Measurements from ENCODE around the gene KLK2. TPM values are rescaled to one million over a fixed set of nuclear protein-coding genes. Genes with fewer than 3 reads are reported as not detected.

Gene KLK2
- total RNA-seq, 1 experiment from 2014 or later, result not detected

DNA sequence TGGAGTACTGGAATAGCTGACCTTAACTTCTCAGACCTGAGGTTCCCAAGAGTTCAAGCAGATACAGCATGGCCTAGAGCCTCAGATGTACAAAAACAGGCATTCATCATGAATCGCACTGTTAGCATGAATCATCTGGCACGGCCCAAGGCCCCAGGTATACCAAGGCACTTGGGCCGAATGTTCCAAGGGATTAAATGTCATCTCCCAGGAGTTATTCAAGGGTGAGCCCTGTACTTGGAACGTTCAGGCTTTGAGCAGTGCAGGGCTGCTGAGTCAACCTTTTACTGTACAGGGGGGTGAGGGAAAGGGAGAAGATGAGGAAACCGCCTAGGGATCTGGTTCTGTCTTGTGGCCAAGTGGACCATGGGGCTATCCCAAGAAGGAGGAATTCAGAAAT, 12.2 kb upstream of the KLK2 start:
- no peak overlapping the region for H3K4me3 ChIP-seq
- 0 out of 2 replicates have a peak, but pooled peaks cover 2% of the 10 kb centered on the region for H3K27me3 ChIP-seq (replicated peaks)
- no peaks in the 10 kb centered on the region for H3K36me3 ChIP-seq
- no peak for DNase-seq (ENCODE audit: low read depth in 1 of 2, low spot score in 2 of 2)
- H3K27ac ChIP-seq, result no peak overlapping the region
- no peaks in the 10 kb centered on the region for H3K9me3 ChIP-seq (replicated peaks)
- no peaks in the 10 kb centered on the region for H3K4me1 ChIP-seq (replicated peaks)

DNA sequence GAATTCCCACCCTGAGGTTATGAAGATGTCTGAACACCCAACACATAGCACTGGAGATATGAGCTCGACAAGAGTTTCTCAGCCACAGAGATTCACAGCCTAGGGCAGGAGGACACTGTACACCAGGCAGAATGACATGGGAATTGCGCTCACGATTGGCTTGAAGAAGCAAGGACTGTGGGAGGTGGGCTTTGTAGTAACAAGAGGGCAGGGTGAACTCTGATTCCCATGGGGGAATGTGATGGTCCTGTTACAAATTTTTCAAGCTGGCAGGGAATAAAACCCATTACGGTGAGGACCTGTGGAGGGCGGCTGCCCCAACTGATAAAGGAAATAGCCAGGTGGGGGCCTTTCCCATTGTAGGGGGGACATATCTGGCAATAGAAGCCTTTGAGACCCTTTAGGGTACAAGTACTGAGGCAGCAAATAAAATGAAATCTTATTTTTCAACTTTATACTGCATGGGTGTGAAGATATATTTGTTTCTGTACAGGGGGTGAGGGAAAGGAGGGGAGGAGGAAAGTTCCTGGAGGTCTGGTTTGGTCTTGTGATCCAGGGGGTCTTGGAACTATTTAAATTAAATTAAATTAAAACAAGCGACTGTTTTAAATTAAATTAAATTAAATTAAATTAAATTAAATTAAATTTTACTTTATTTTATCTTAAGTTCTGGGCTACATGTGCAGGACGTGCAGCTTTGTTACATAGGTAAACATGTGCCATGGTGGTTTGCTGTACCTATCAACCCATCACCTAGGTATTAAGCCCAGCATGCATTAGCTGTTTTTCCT, 11.5 kb upstream of the KLK2 start:
- Histone ChIP-seq H3K4me3 (no peak overlapping the region), H3K4me1 (replicated peaks) (no peaks in the 10 kb centered on the region), H3K27me3 (replicated peaks) (0 out of 2 replicates have a peak, but pooled peaks cover 4% of the 10 kb centered on the region), H3K9me3 (replicated peaks) (no peaks in the 10 kb centered on the region), H3K36me3 (no peaks in the 10 kb centered on the region), H3K27ac (no peak overlapping the region)
- DNase-seq (ENCODE audit: low read depth in 1 of 2, low spot score in 2 of 2), result no peak

DNA sequence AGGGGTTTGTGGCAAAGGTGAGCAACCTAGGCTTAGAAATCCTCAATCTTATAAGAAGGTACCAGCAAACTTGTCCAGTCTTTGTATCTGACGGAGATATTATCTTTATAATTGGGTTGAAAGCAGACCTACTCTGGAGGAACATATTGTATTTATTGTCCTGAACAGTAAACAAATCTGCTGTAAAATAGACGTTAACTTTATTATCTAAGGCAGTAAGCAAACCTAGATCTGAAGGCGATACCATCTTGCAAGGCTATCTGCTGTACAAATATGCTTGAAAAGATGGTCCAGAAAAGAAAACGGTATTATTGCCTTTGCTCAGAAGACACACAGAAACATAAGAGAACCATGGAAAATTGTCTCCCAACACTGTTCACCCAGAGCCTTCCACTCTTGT, 3.8 kb upstream of the KLK2 start:
- Histone ChIP-seq H3K36me3 (no peaks in the 10 kb centered on the region), H3K27ac (no peak overlapping the region), H3K4me3 (no peak overlapping the region), H3K4me1 (replicated peaks) (no peaks in the 10 kb centered on the region), H3K27me3 (replicated peaks) (peaks cover 10% of the 10 kb centered on the region), H3K9me3 (replicated peaks) (no peaks in the 10 kb centered on the region)
- no peak for DNase-seq (ENCODE audit: low read depth in 1 of 2, low spot score in 2 of 2)

DNA sequence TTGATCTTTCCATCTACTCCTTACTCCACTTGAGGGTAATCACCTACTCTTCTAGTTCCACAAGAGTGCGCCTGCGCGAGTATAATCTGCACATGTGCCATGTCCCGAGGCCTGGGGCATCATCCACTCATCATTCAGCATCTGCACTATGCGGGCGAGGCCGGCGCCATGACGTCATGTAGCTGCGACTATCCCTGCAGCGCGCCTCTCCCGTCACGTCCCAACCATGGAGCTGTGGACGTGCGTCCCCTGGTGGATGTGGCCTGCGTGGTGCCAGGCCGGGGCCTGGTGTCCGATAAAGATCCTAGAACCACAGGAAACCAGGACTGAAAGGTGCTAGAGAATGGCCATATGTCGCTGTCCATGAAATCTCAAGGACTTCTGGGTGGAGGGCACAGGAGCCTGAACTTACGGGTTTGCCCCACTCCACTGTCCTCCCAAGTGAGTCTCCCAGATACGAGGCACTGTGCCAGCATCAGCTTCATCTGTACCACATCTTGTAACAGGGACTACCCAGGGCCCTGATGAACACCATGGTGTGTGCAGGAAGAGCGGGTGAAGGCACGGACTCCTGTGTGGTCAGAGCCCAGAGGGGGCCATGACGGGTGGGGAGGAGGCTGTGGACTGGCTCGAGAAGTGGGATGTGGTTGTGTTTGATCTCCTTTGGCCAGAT, 2.7 kb upstream of the KLK2 start:
- H3K4me1 ChIP-seq (replicated peaks), result no peaks in the 10 kb centered on the region
- no peak for DNase-seq (ENCODE audit: low read depth in 1 of 2, low spot score in 2 of 2)
- H3K9me3 ChIP-seq (replicated peaks), result no peaks in the 10 kb centered on the region
- no peak overlapping the region for H3K27ac ChIP-seq
- peaks cover 18% of the 10 kb centered on the region for H3K27me3 ChIP-seq (replicated peaks)
- H3K4me3 ChIP-seq, result no peak overlapping the region
- H3K36me3 ChIP-seq, result no peaks in the 10 kb centered on the region

DNA sequence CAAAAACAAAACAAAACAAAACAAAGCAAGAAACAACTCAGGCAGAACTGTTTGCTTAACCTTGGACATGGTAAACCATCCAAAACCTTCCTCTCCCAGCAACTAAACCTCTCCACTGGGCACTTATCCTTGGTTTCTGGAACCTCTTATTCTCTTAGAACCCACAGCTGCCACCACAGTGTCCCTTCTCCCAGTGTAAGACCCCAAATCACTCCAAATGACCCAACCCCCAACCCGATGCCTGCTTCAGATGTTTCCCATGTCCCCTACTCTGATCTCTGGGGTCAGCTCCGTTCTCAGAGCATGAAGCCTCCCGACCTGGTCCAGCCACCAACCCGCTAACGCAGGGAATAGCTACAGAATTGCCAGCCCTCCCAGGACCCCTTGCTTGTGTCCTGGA, 972 bp downstream of the KLK2 start:
- no peaks in the 10 kb centered on the region for H3K36me3 ChIP-seq
- H3K9me3 ChIP-seq (replicated peaks), result no peaks in the 10 kb centered on the region
- DNase-seq (ENCODE audit: low read depth in 1 of 2, low spot score in 2 of 2), result no peak
- H3K27me3 ChIP-seq (replicated peaks), result peaks cover 23% of the 10 kb centered on the region
- H3K4me1 ChIP-seq (replicated peaks), result no peaks in the 10 kb centered on the region
- H3K27ac ChIP-seq, result no peak overlapping the region
- H3K4me3 ChIP-seq, result no peak overlapping the region

DNA sequence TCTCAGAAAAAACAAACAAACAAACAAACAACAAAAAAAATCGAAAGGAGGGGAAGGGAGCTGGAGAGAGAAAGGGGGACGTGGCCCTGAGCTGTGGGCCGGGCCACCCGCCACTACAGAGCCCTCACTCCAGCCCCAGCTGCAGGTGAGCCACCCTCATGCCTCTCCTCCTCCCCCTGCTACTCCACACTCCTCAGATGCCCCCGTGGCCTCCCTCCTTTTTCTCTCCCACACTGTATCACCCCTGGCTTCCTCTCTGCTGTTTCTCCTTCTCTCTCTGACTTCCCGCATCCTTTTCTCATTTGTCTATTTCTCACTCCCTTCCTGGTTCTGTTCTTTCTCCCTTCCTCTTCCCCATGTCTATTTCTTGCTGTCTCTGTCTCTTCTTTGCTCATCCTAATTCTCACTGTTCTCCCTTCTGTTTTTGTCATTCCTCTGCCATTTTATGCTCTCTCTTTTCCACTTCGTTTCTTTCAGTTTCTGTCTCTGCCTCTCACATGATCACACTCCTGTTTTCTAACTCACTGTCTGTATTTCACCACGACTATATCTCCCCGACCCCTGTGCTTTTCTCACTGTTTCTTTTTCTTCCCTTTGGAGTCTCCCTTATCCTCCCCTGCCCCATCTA, 2.7 kb downstream of the KLK2 start:
- no peak overlapping the region for H3K27ac ChIP-seq
- H3K36me3 ChIP-seq, result no peaks in the 10 kb centered on the region
- H3K4me1 ChIP-seq (replicated peaks), result no peaks in the 10 kb centered on the region
- H3K4me3 ChIP-seq, result no peak overlapping the region
- peaks cover 23% of the 10 kb centered on the region for H3K27me3 ChIP-seq (replicated peaks)
- DNase-seq (ENCODE audit: low read depth in 1 of 2, low spot score in 2 of 2), result no peak
- H3K9me3 ChIP-seq (replicated peaks), result no peaks in the 10 kb centered on the region

DNA sequence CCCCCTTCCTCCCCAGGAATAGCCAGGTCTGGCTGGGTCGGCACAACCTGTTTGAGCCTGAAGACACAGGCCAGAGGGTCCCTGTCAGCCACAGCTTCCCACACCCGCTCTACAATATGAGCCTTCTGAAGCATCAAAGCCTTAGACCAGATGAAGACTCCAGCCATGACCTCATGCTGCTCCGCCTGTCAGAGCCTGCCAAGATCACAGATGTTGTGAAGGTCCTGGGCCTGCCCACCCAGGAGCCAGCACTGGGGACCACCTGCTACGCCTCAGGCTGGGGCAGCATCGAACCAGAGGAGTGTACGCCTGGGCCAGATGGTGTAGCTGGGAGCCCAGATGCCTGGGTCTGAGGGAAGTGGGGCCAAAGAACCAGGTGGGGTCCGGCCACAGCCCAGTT, 3.2 kb downstream of the KLK2 start:
- H3K36me3 ChIP-seq, result no peaks in the 10 kb centered on the region
- no peaks in the 10 kb centered on the region for H3K9me3 ChIP-seq (replicated peaks)
- H3K27ac ChIP-seq, result no peak overlapping the region
- H3K27me3 ChIP-seq (replicated peaks), result peaks cover 23% of the 10 kb centered on the region
- H3K4me3 ChIP-seq, result no peak overlapping the region
- DNase-seq (ENCODE audit: low read depth in 1 of 2, low spot score in 2 of 2), result no peak
- no peaks in the 10 kb centered on the region for H3K4me1 ChIP-seq (replicated peaks)

DNA sequence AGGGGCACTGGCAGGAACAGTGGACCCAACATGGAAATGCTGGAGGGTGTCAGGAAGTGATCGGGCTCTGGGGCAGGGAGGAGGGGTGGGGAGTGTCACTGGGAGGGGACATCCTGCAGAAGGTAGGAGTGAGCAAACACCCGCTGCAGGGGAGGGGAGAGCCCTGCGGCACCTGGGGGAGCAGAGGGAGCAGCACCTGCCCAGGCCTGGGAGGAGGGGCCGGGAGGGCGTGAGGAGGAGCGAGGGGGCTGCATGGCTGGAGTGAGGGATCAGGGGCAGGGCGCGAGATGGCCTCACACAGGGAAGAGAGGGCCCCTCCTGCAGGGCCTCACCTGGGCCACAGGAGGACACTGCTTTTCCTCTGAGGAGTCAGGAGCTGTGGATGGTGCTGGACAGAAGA, 4.1 kb downstream of the KLK2 start:
- DNase-seq (ENCODE audit: low read depth in 1 of 2, low spot score in 2 of 2), result no peak
- no peaks in the 10 kb centered on the region for H3K36me3 ChIP-seq
- H3K4me1 ChIP-seq (replicated peaks), result no peaks in the 10 kb centered on the region
- H3K27ac ChIP-seq, result no peak overlapping the region
- peaks cover 23% of the 10 kb centered on the region for H3K27me3 ChIP-seq (replicated peaks)
- no peak overlapping the region for H3K4me3 ChIP-seq
- H3K9me3 ChIP-seq (replicated peaks), result no peaks in the 10 kb centered on the region

DNA sequence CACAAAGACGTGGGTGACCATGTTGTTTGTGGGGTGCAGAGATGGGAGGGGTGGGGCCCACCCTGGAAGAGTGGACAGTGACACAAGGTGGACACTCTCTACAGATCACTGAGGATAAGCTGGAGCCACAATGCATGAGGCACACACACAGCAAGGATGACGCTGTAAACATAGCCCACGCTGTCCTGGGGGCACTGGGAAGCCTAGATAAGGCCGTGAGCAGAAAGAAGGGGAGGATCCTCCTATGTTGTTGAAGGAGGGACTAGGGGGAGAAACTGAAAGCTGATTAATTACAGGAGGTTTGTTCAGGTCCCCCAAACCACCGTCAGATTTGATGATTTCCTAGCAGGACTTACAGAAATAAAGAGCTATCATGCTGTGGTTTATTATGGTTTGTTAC, 5.6 kb downstream of the KLK2 start:
- H3K4me3 ChIP-seq, result no peak overlapping the region
- no peaks in the 10 kb centered on the region for H3K9me3 ChIP-seq (replicated peaks)
- H3K27ac ChIP-seq, result no peak overlapping the region
- peaks cover 23% of the 10 kb centered on the region for H3K27me3 ChIP-seq (replicated peaks)
- H3K4me1 ChIP-seq (replicated peaks), result no peaks in the 10 kb centered on the region
- H3K36me3 ChIP-seq, result no peaks in the 10 kb centered on the region
- no peak for DNase-seq (ENCODE audit: low read depth in 1 of 2, low spot score in 2 of 2)

DNA sequence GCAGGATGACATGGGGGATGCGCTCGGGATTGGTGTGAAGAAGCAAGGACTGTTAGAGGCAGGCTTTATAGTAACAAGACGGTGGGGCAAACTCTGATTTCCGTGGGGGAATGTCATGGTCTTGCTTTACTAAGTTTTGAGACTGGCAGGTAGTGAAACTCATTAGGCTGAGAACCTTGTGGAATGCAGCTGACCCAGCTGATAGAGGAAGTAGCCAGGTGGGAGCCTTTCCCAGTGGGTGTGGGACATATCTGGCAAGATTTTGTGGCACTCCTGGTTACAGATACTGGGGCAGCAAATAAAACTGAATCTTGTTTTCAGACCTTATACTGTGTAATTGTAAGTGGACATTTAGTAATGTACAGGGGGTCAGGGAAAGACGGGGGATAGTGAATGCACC, 7.0 kb downstream of the KLK2 start:
- Histone ChIP-seq H3K27ac (no peak overlapping the region), H3K4me3 (no peak overlapping the region), H3K36me3 (no peaks in the 10 kb centered on the region), H3K4me1 (replicated peaks) (no peaks in the 10 kb centered on the region), H3K9me3 (replicated peaks) (no peaks in the 10 kb centered on the region), H3K27me3 (replicated peaks) (peaks cover 11% of the 10 kb centered on the region)
- DNase-seq (ENCODE audit: low read depth in 1 of 2, low spot score in 2 of 2), result no peak

DNA sequence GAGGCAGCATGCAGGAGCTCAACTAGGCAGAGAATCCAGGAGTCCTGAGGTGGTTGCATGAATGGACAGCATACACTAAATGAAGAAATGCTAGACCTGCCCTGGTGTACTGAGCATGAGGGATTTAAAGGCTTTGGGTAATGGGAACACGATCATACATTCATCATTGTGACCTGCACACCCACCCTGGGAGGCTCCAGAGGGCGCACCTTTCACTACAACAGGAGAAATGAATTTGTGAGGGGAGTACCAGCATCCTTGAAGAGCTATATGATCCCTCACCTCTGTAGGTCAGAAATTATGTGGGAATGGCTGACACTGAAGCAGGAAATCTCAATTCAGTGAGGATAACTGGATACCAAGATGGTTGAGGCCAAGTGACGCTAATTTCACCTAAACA, 8.9 kb downstream of the KLK2 start:
- Histone ChIP-seq H3K9me3 (replicated peaks) (no peaks in the 10 kb centered on the region), H3K4me3 (no peak overlapping the region), H3K36me3 (no peaks in the 10 kb centered on the region), H3K4me1 (replicated peaks) (no peaks in the 10 kb centered on the region), H3K27me3 (replicated peaks) (no peaks in the 10 kb centered on the region), H3K27ac (no peak overlapping the region)
- DNase-seq (ENCODE audit: low read depth in 1 of 2, low spot score in 2 of 2), result no peak

DNA sequence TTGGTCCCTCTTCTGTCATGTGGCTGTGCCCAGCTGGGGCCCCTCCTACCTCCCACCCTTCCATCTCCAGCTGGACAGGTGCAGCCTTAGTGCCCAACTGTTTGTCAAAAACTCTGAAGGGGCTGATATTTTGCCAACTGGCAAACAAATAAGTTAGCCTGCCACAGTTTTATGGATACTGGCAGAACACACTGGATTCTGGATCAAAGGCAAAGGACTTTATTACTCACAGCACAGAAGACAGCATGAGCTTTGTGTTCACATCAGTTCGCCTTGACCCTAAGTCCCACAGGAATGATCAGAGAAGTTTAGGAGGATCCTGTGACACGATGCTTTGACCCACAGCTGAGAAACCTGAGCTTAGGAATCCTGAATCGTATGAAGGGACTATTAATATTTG, 16.4 kb downstream of the KLK2 start:
- Histone ChIP-seq H3K36me3 (no peaks in the 10 kb centered on the region), H3K4me3 (no peak overlapping the region), H3K9me3 (replicated peaks) (no peaks in the 10 kb centered on the region), H3K4me1 (replicated peaks) (no peaks in the 10 kb centered on the region), H3K27ac (no peak overlapping the region), H3K27me3 (replicated peaks) (no peaks in the 10 kb centered on the region)
- DNase-seq (ENCODE audit: low read depth in 1 of 2, low spot score in 2 of 2), result no peak

DNA sequence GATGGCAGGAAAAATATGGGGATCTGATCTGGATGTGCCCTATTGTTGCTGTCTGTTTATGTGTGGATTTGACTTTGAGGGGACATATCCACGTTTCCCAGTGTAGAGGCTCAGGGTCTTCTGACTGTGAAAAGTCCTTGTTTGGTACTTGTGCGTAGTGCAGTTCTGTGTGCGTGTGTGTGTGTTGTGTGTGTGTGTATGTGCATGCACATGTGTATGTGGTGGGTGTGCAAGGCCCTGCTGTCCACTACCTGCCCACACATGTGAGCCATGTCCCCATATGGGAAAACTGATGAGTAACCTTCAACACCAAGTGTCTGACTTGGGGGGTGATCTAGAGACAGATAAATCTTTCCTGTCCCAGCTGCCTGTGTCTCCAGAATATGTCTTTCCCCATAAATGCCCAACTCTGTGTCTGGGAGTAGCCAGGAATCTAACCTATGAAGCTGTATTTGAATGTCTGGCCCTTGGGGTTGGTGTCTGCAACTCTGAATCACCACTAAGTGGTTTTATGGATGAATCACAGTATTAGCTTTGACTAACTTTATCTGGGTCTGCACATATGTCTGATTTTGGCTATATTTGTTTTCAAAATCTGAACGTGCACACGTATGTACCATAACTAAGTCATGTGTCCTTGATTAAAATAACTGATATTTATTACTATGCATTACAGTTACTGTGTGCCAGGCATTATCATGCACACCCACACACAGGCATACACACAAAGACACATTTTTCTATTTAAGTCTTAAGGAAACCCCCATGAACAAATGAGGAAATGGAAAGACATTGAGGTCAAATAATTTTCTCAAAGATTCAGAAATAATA, 17.4 kb downstream of the KLK2 start:
- Histone ChIP-seq H3K4me1 (replicated peaks) (no peaks in the 10 kb centered on the region), H3K27ac (no peak overlapping the region), H3K4me3 (no peak overlapping the region), H3K9me3 (replicated peaks) (no peaks in the 10 kb centered on the region), H3K27me3 (replicated peaks) (no peaks in the 10 kb centered on the region), H3K36me3 (no peaks in the 10 kb centered on the region)
- DNase-seq (ENCODE audit: low read depth in 1 of 2, low spot score in 2 of 2), result no peak

DNA sequence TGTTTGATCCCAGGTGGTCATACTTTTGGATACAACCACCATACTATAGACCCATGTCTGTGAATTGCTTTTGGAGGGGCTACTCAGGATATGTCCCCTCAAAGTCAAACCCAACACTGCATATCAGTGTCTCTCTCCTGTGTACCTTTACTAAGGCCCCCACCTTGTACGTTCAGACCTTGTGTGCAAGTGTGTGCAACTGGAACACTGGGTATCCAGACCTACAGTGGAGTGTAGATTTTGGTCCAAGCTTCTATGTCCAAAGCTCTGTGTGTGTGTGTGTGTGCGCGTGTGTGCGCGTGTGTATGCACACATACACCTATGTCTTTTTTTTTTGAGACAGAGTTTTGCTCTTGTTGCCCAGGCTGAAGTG, 18.0 kb downstream of the KLK2 start:
- no peak overlapping the region for H3K27ac ChIP-seq
- H3K9me3 ChIP-seq (replicated peaks), result no peaks in the 10 kb centered on the region
- H3K4me3 ChIP-seq, result no peak overlapping the region
- no peak for DNase-seq (ENCODE audit: low read depth in 1 of 2, low spot score in 2 of 2)
- H3K27me3 ChIP-seq (replicated peaks), result no peaks in the 10 kb centered on the region
- no peaks in the 10 kb centered on the region for H3K4me1 ChIP-seq (replicated peaks)
- H3K36me3 ChIP-seq, result no peaks in the 10 kb centered on the region

Data from SJSA1 (cell line).